ENCODE measurements around the gene ATP1B2.

Gene ATP1B2

DNA sequence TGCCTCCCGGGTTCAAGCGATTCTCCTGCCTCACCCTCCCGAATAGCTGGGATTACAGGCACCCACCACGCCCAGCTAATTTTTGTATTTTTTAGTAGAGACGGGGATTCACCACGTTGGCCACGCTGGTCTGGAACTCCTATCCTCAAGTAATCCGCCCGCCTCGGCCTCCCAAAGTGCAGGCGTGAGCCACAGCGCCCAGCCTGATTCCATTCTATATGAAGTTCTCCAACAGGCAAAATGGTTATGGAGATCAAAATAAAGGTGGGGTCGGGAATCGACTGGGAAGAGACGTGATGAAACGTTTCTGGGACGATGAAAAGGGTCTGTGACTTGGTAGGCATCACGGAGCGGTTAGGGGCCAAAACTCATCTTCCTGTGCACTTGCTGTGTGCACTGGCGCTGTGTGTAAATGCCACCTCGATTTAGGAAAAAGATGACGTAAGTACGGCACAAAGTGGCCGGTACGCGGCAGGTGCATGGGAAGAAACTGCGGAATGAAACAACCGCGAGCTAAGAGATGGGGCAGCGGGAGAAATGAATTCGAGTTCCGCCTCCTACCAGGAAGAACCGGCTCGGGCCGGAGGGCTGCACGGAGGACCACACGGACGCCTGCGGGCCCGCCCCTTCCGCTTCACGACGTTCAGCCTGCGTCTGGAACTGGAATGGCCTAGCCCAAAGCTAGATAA, 35.0 kb downstream of the ATP1B2 start:
- DNase-seq (ENCODE audit: low read depth in 1 of 2, low spot score in 1 of 2), result peak; percentile 79 to 84
- TF ChIP-seq GABPA (IDR thresholded peaks at IDR 0.05; ENCODE audit: low read depth), result peak; percentile 66
- TF ChIP-seq SPI1 (IDR thresholded peaks at IDR 0.05; ENCODE audit: borderline replicate concordance, low read depth), result no peak; the same call in 1 of the 2 replicates
- TF ChIP-seq, protein P1, sequence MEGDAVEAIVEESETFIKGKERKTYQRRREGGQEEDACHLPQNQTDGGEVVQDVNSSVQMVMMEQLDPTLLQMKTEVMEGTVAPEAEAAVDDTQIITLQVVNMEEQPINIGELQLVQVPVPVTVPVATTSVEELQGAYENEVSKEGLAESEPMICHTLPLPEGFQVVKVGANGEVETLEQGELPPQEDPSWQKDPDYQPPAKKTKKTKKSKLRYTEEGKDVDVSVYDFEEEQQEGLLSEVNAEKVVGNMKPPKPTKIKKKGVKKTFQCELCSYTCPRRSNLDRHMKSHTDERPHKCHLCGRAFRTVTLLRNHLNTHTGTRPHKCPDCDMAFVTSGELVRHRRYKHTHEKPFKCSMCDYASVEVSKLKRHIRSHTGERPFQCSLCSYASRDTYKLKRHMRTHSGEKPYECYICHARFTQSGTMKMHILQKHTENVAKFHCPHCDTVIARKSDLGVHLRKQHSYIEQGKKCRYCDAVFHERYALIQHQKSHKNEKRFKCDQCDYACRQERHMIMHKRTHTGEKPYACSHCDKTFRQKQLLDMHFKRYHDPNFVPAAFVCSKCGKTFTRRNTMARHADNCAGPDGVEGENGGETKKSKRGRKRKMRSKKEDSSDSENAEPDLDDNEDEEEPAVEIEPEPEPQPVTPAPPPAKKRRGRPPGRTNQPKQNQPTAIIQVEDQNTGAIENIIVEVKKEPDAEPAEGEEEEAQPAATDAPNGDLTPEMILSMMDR (IDR thresholded peaks at IDR 0.05; ENCODE audit: insufficient read depth, low read length), result no peak

DNA sequence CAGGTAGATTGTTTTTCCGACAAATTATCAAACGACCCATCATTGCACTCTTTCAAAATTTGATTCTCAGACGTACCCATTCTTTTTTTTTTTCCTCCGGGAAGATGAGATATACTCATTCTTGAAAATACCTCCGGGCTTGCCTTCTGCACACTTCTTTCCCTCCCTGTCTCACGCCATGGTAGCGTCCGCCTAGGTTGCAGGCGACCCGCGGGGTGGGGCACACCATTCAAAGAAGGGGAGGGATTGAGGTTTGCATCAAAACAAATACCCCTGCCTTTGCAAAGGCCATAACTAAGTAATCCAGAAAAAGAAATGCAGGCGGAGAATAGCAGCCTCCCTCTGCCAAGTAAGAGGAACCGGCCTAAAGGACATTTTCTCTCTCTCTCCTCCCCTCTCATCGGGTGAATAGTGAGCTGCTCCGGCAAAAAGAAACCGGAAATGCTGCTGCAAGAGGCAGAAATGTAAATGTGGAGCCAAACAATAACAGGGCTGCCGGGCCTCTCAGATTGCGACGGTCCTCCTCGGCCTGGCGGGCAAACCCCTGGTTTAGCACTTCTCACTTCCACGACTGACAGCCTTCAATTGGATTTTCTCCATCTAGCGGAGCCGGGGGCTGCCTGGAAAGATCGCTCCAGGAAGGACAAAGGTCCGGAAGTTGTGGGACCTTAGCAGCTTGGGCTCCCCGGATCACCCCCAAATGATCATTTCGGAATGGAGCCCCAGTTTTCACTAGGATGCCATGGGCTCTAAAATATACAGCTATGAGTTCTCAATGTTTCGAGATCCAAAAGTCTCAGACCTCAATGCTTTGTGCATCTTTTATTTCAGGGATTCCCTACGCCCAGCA, 35.7 kb downstream of the ATP1B2 start:
- DNase-seq (ENCODE audit: low read depth in 1 of 2, low spot score in 1 of 2), result peak in 1 of 2 experiments; percentile 68
- peak; percentile 69; the same call in 1 of the 2 replicates for TF ChIP-seq POLR2AphosphoS5 (IDR thresholded peaks at IDR 0.05; ENCODE audit: low read depth)
- TF ChIP-seq, protein P2, sequence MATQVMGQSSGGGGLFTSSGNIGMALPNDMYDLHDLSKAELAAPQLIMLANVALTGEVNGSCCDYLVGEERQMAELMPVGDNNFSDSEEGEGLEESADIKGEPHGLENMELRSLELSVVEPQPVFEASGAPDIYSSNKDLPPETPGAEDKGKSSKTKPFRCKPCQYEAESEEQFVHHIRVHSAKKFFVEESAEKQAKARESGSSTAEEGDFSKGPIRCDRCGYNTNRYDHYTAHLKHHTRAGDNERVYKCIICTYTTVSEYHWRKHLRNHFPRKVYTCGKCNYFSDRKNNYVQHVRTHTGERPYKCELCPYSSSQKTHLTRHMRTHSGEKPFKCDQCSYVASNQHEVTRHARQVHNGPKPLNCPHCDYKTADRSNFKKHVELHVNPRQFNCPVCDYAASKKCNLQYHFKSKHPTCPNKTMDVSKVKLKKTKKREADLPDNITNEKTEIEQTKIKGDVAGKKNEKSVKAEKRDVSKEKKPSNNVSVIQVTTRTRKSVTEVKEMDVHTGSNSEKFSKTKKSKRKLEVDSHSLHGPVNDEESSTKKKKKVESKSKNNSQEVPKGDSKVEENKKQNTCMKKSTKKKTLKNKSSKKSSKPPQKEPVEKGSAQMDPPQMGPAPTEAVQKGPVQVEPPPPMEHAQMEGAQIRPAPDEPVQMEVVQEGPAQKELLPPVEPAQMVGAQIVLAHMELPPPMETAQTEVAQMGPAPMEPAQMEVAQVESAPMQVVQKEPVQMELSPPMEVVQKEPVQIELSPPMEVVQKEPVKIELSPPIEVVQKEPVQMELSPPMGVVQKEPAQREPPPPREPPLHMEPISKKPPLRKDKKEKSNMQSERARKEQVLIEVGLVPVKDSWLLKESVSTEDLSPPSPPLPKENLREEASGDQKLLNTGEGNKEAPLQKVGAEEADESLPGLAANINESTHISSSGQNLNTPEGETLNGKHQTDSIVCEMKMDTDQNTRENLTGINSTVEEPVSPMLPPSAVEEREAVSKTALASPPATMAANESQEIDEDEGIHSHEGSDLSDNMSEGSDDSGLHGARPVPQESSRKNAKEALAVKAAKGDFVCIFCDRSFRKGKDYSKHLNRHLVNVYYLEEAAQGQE (IDR thresholded peaks at IDR 0.05; ENCODE audit: insufficient replicate concordance, low read depth), result no peak
- Histone ChIP-seq H3K27ac (replicated peaks) (peak overlapping the region; percentile 96), H3K4me3 (replicated peaks; ENCODE audit: insufficient read depth, low read length) (peak overlapping the region; percentile 73), H3K27me3 (ENCODE audit: insufficient read depth, poor library complexity, severe bottlenecking) (no peaks in the 10 kb centered on the region)

More for the DNA sequence above, 35.0 kb downstream of the ATP1B2 start:
- H3K27me3 ChIP-seq (ENCODE audit: insufficient read depth, poor library complexity, severe bottlenecking), result no peaks in the 10 kb centered on the region
- H3K4me3 ChIP-seq (replicated peaks; ENCODE audit: insufficient read depth, low read length), result peak overlapping the region; percentile 73
- peak overlapping the region; percentile 96 for H3K27ac ChIP-seq (replicated peaks)

DNA sequence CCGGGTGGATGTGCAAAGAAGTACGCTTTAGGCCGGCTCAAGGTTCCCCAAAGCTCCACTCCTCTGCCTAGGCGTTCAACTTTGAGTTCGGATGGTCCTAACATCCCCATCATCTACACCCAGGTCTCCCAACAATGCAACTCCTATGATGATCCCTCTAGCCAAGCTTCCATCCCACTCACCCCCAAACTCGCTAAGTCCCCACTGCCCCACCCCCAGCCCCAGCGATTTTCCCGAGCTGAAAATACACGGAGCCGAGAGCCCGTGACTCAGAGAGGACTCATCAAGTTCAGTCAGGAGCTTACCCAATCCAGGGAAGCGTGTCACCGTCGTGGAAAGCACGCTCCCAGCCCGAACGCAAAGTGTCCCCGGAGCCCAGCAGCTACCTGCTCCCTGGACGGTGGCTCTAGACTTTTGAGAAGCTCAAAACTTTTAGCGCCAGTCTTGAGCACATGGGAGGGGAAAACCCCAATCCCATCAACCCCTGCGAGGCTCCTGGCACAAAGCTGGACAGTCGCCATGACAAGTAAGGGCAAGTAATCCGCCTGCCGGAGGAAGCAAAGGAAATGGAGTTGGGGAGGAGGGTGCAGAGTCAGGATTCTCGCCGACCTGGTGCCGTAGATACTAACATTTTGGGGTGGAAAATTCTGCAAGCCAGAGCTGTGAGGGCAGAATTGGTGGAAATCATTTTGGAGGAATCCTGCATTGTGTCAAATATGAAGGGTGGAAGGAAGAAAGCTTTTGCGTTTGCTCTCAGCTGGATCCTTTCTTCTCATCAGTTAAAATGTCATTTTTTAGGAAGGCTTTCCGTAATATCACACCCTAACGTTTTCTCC, 36.6 kb downstream of the ATP1B2 start, which contains the start of gene TP53:
Gene TP53, minus strand, starts transcription at position 419 of the 836 bp plus-strand sequence. CDS start 10,896 bp downstream, outside the sequence.
- Histone ChIP-seq H3K27me3 (ENCODE audit: insufficient read depth, poor library complexity, severe bottlenecking) (no peaks in the 10 kb centered on the region), H3K4me3 (replicated peaks; ENCODE audit: insufficient read depth, low read length) (peak within 1 kb of the TSS; percentile 73), H3K27ac (replicated peaks) (peak within 1 kb of the TSS; percentile 96)
- TF ChIP-seq, protein P2 (IDR thresholded peaks at IDR 0.05; ENCODE audit: insufficient replicate concordance, low read depth), result peak; percentile 58
- TF ChIP-seq POLR2AphosphoS5 (IDR thresholded peaks at IDR 0.05; ENCODE audit: low read depth), result peak; percentile 92
- TF ChIP-seq, protein P1 (IDR thresholded peaks at IDR 0.05; ENCODE audit: insufficient read depth, low read length), result no peak
- no peak for TF ChIP-seq GABPA (IDR thresholded peaks at IDR 0.05; ENCODE audit: low read depth)
- peak; percentile 89 for DNase-seq (ENCODE audit: low read depth in 1 of 2, low spot score in 1 of 2)

Measured in HL-60 (cell line).